Medulla oblongata (tissue), 1 donor: Measurements from ENCODE around the gene ADAM17.
"Not testable (repeated sequence)": the region's sequence is repeated elsewhere in the genome, so short reads cannot be mapped to it uniquely, and the experiment has no call there.

ENCODE experiments used
- DNase-seq: peaks from one replicate; pipeline ENCODE4 v3.0.0-alpha.2; 2015; ENCODE audit errors: extremely low spot score

The ADAM17 gene

GRCh38 chr2:9565436-9566153, 10.0 kb upstream of the ADAM17 start:
- peak; percentile 87 for DNase-seq

- no peak for DNase-seq
Measured at GRCh38 chr2:9560628-9561027, 5.0 kb upstream of the ADAM17 start.

- peak; percentile 64 for DNase-seq
Measured at GRCh38 chr2:9558948-9559381, 3.3 kb upstream of the ADAM17 start.

- peak; percentile 49 for DNase-seq
Measured at GRCh38 chr2:9556121-9556743, 602 bp upstream of the ADAM17 start.

- peak; percentile 70 for DNase-seq
Measured at GRCh38 chr2:9554921-9555296, 721 bp downstream of the ADAM17 start.

GRCh38 chr2:9552219-9553178, 3.1 kb downstream of the ADAM17 start:
- no peak for DNase-seq

GRCh38 chr2:9550859-9551391, 4.7 kb downstream of the ADAM17 start:
- not testable (repeated sequence) for DNase-seq

- DNase-seq = no peak
Measured at GRCh38 chr2:9549420-9549819, 6.2 kb downstream of the ADAM17 start.

- DNase-seq = no peak
Measured at GRCh38 chr2:9548506-9548905, 7.1 kb downstream of the ADAM17 start.

GRCh38 chr2:9547262-9547991, 8.2 kb downstream of the ADAM17 start:
- no peak for DNase-seq

- DNase-seq = no peak
Measured at GRCh38 chr2:9545502-9545901, 10.1 kb downstream of the ADAM17 start.

GRCh38 chr2:9543557-9543956, 12.1 kb downstream of the ADAM17 start:
- DNase-seq = no peak

- DNase-seq = peak; percentile 32
Measured at GRCh38 chr2:9539531-9539930, 16.1 kb downstream of the ADAM17 start.

- peak; percentile 54 for DNase-seq
Measured at GRCh38 chr2:9538000-9538507, 17.6 kb downstream of the ADAM17 start.

GRCh38 chr2:9536504-9536903, 19.1 kb downstream of the ADAM17 start:
- no peak for DNase-seq

GRCh38 chr2:9535177-9535576, 20.5 kb downstream of the ADAM17 start:
- no peak for DNase-seq

- DNase-seq = no peak
Measured at GRCh38 chr2:9533663-9534062, 22.0 kb downstream of the ADAM17 start.

- no peak for DNase-seq
Measured at GRCh38 chr2:9532421-9532820, 23.2 kb downstream of the ADAM17 start.

GRCh38 chr2:9527995-9528787, 27.4 kb downstream of the ADAM17 start:
- DNase-seq = no peak

- DNase-seq = peak; percentile 69
Measured at GRCh38 chr2:9525266-9525665, 30.4 kb downstream of the ADAM17 start.
